Neural progenitor cell (in vitro differentiated cells): ENCODE data around the gene ILDR2.
"Not testable (repeated sequence)": the region's sequence is repeated elsewhere in the genome, so short reads cannot be mapped to it uniquely, and the experiment has no call there.

Experiments
- EZH2 ChIP-seq: fragments of 200-600 bp; sonication (generic); IDR thresholded peaks from 2 replicates; pipeline ENCODE4 v1.6.1; 2017; ENCODE audit warnings: antibody characterized with exemption, mild to moderate bottlenecking, moderate library complexity
- EZH2phosphoT487 ChIP-seq: fragments of 200-600 bp; sonication (generic); IDR thresholded peaks from 2 replicates; pipeline ENCODE4 v1.6.1; 2017; ENCODE audit warnings: antibody characterized with exemption
- TF ChIP-seq, protein P1 (sequence below): fragments of 200-600 bp; sonication (generic); IDR thresholded peaks from 2 replicates; pipeline ENCODE4 v1.5.1; 2017; ENCODE audit warnings: antibody characterized with exemption, mild to moderate bottlenecking

DNA sequence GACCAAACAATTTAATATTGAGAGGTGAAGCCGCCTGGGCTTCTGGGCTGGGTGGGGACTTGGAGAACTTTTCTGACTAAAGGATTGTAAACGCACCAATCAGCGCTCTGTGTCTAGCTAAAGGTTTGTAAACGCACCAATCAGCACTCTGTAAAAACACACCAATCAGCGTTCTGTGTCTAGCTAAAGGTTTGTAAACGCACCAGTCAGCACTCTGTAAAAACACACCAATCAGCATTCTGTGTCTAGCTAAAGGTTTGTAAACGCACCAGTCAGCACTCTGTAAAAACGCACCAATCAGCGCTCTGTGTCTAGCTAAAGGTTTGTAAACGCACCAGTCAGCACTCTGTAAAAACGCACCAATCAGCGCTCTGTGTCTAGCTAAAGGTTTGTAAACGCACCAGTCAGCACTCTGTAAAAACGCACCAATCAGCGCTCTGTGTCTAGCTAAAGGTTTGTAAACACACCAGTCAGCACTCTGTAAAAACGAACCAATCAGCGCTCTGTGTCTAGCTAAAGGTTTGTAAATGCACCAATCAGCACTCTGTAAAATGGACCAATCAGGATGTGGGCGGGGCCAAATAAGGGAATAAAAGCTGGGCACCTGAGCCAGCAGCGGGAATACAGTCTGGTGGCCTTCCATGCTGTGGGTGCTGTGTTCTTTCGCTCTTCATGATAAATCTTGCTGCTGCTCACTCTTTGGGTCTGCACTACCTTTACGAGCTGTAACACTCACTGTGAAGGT lies 97.0 kb downstream of the ILDR2 start:
- TF ChIP-seq, protein P1, sequence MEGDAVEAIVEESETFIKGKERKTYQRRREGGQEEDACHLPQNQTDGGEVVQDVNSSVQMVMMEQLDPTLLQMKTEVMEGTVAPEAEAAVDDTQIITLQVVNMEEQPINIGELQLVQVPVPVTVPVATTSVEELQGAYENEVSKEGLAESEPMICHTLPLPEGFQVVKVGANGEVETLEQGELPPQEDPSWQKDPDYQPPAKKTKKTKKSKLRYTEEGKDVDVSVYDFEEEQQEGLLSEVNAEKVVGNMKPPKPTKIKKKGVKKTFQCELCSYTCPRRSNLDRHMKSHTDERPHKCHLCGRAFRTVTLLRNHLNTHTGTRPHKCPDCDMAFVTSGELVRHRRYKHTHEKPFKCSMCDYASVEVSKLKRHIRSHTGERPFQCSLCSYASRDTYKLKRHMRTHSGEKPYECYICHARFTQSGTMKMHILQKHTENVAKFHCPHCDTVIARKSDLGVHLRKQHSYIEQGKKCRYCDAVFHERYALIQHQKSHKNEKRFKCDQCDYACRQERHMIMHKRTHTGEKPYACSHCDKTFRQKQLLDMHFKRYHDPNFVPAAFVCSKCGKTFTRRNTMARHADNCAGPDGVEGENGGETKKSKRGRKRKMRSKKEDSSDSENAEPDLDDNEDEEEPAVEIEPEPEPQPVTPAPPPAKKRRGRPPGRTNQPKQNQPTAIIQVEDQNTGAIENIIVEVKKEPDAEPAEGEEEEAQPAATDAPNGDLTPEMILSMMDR = not testable (repeated sequence)
- TF ChIP-seq EZH2, EZH2phosphoT487: not testable (repeated sequence)
